ENCODE measurements around the gene GLT1D1.

DNA sequence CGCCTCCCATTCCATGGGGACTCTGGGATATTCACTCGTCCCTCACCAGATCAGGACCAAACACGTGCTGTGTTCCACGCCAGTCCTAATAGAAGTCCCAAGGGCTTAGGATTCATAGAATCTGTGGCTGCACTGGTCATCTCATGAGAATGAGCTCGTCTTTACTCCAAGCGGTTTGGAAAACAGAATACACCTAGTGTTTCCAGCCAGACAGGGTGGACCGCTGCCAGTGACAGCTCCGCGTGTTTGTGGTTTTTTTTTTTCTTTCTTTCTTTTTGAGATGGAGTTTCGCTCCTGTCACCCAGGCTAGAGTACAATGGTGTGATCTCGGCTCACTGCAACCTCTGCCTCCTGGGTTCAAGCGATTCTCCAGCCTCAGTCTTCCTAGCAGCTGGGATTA is 75.1 kb downstream of the GLT1D1 start:
- TF ChIP-seq, protein P1, sequence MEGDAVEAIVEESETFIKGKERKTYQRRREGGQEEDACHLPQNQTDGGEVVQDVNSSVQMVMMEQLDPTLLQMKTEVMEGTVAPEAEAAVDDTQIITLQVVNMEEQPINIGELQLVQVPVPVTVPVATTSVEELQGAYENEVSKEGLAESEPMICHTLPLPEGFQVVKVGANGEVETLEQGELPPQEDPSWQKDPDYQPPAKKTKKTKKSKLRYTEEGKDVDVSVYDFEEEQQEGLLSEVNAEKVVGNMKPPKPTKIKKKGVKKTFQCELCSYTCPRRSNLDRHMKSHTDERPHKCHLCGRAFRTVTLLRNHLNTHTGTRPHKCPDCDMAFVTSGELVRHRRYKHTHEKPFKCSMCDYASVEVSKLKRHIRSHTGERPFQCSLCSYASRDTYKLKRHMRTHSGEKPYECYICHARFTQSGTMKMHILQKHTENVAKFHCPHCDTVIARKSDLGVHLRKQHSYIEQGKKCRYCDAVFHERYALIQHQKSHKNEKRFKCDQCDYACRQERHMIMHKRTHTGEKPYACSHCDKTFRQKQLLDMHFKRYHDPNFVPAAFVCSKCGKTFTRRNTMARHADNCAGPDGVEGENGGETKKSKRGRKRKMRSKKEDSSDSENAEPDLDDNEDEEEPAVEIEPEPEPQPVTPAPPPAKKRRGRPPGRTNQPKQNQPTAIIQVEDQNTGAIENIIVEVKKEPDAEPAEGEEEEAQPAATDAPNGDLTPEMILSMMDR (IDR thresholded peaks at IDR 0.05; ENCODE audit: borderline replicate concordance, extremely low read depth, low read length, poor library complexity, severe bottlenecking) = no peak
- TF ChIP-seq EZH2 (IDR thresholded peaks at IDR 0.05; ENCODE audit: borderline replicate concordance, low read depth, low read length, severe bottlenecking) = no peak

Data from DND-41 (cell line).